ENCODE results near the gene PCDHGC4. TPM values are rescaled to one million over a fixed set of nuclear protein-coding genes. Genes with fewer than 3 reads are reported as not detected.

The PCDHGC4 gene
- total RNA-seq, 1 donor from 2014 or later = 3.7 TPM

DNA sequence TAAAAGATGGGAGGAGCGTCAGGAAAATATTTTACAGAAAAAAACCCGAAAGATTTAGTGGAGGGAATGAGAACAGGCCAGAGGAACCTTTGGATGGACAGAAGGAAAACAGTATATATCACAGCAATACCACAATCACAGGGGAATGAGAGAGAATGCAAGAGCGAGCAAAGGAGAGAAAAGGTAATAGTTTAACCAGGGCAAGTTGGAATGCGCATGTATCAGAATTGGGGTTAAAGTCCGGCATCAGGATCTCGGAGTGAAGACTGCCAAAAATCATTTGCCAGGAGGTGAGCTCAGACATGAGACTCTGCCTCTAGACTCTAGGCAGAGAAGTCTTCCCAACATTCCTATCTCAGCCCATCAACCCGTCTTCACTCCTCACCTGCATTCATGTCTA lies 40.8 kb downstream of the PCDHGC4 start:
- H3K36me3 ChIP-seq (ENCODE audit: control insufficient read depth in 3 of 3, insufficient read depth in 3 of 3, low read length in 3 of 3) = peaks cover 24 to 48% (median 39%) of the 10 kb centered on the region in 3 donors
- no peak overlapping the region for H3K9ac ChIP-seq (ENCODE audit: low read depth in 1 of 3, low read length in 3 of 3)
- peaks cover 61 to 66% (median 65%) of the 10 kb centered on the region in 3 donors for H3K4me1 ChIP-seq (ENCODE audit: control insufficient read depth in 3 of 3, insufficient read depth in 3 of 3, low read length in 3 of 3)
- H3K9me3 ChIP-seq (ENCODE audit: control insufficient read depth in 3 of 3, low read length in 3 of 3) = no peaks in the 10 kb centered on the region
- H3K4me3 ChIP-seq (ENCODE audit: low read length in 3 of 3) = no peak overlapping the region
- peak overlapping the region; percentile 59 for H3K27ac ChIP-seq (ENCODE audit: low read depth, low read length)
- H3K27me3 ChIP-seq (ENCODE audit: control insufficient read depth in 3 of 3, insufficient read depth in 3 of 3, low read length in 3 of 3) = no peaks in the 10 kb centered on the region

DNA sequence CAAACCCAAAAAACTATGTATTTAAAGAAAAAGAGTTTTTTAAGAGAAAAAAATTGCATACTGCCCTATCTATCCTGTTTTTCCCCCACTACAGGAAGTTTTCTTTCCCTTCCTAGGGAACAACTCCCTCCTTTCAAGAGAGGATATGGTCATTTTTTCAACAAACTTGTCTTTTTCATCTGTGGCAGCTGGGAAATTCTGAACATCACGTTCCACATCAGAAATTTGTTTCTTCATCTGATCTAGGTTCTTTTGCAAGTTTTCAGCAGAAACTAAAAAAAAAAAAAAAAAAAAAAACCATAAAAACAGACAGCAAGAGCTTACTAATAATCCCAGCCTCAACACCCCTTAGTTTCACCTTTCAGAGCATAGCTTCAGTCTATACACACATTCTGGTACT lies 42.6 kb downstream of the PCDHGC4 start:
- Histone ChIP-seq H3K9me3 (ENCODE audit: control insufficient read depth in 3 of 3, low read length in 3 of 3) (no peaks in the 10 kb centered on the region), H3K4me3 (ENCODE audit: low read length in 3 of 3) (no peak overlapping the region), H3K4me1 (ENCODE audit: control insufficient read depth in 3 of 3, insufficient read depth in 3 of 3, low read length in 3 of 3) (peaks cover 43 to 48% (median 48%) of the 10 kb centered on the region in 3 donors), H3K36me3 (ENCODE audit: control insufficient read depth in 3 of 3, insufficient read depth in 3 of 3, low read length in 3 of 3) (peaks cover 25 to 58% (median 42%) of the 10 kb centered on the region in 3 donors), H3K9ac (ENCODE audit: low read depth in 1 of 3, low read length in 3 of 3) (no peak overlapping the region), H3K27me3 (ENCODE audit: control insufficient read depth in 3 of 3, insufficient read depth in 3 of 3, low read length in 3 of 3) (no peaks in the 10 kb centered on the region), H3K27ac (ENCODE audit: low read depth, low read length) (no peak overlapping the region)

- H3K4me3 ChIP-seq (ENCODE audit: low read length in 3 of 3) = no peak overlapping the region
- H3K9me3 ChIP-seq (ENCODE audit: control insufficient read depth in 3 of 3, low read length in 3 of 3) = no peaks in the 10 kb centered on the region
- H3K9ac ChIP-seq (ENCODE audit: low read depth in 1 of 3, low read length in 3 of 3) = peak overlapping the region in 2 of 3 donors; percentile 40 to 60
- peaks cover 35 to 39% (median 38%) of the 10 kb centered on the region in 3 donors for H3K4me1 ChIP-seq (ENCODE audit: control insufficient read depth in 3 of 3, insufficient read depth in 3 of 3, low read length in 3 of 3)
- peaks cover 29 to 61% (median 38%) of the 10 kb centered on the region in 3 donors for H3K36me3 ChIP-seq (ENCODE audit: control insufficient read depth in 3 of 3, insufficient read depth in 3 of 3, low read length in 3 of 3)
- peak overlapping the region; percentile 80 for H3K27ac ChIP-seq (ENCODE audit: low read depth, low read length)
- H3K27me3 ChIP-seq (ENCODE audit: control insufficient read depth in 3 of 3, insufficient read depth in 3 of 3, low read length in 3 of 3) = no peaks in the 10 kb centered on the region
Observed at GRCh38 chr5:141528291-141528984, 43.6 kb downstream of the PCDHGC4 start.

- Histone ChIP-seq H3K9me3 (ENCODE audit: control insufficient read depth in 3 of 3, low read length in 3 of 3) (no peaks in the 10 kb centered on the region), H3K27me3 (ENCODE audit: control insufficient read depth in 3 of 3, insufficient read depth in 3 of 3, low read length in 3 of 3) (no peaks in the 10 kb centered on the region), H3K9ac (ENCODE audit: low read depth in 1 of 3, low read length in 3 of 3) (peak overlapping the region; percentile 28 to 60 (median 60)), H3K36me3 (ENCODE audit: control insufficient read depth in 3 of 3, insufficient read depth in 3 of 3, low read length in 3 of 3) (peaks cover 32 to 60% (median 34%) of the 10 kb centered on the region in 3 donors), H3K27ac (ENCODE audit: low read depth, low read length) (peak overlapping the region; percentile 80), H3K4me1 (ENCODE audit: control insufficient read depth in 3 of 3, insufficient read depth in 3 of 3, low read length in 3 of 3) (peaks cover 32 to 35% (median 34%) of the 10 kb centered on the region in 3 donors), H3K4me3 (ENCODE audit: low read length in 3 of 3) (no peak overlapping the region)
Observed at GRCh38 chr5:141529002-141529401, 44.2 kb downstream of the PCDHGC4 start.

DNA sequence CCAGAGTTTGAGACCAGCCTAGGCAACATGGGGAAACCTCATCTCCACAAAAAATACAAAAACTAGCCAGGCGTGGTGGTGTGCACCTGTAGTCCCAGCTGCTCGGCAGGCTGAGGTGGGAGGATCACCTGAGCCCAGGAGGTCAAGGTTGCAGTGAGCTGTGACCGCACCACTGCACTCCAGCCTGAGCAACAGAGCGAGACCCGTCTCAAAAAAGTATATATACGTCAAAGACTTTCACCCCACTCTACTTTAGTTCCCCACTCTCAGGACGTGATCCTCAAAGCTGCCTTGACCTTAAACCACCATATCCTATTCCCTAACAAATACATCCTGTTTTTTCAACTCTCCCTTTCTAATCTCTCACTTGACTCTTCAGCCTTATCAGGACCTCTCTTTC lies 45.0 kb downstream of the PCDHGC4 start:
- Histone ChIP-seq H3K4me1 (ENCODE audit: control insufficient read depth in 3 of 3, insufficient read depth in 3 of 3, low read length in 3 of 3) (peaks cover 23 to 26% (median 25%) of the 10 kb centered on the region in 3 donors), H3K36me3 (ENCODE audit: control insufficient read depth in 3 of 3, insufficient read depth in 3 of 3, low read length in 3 of 3) (peaks cover 30 to 62% (median 36%) of the 10 kb centered on the region in 3 donors), H3K9ac (ENCODE audit: low read depth in 1 of 3, low read length in 3 of 3) (no peak overlapping the region), H3K9me3 (ENCODE audit: control insufficient read depth in 3 of 3, low read length in 3 of 3) (no peaks in the 10 kb centered on the region), H3K4me3 (ENCODE audit: low read length in 3 of 3) (no peak overlapping the region), H3K27me3 (ENCODE audit: control insufficient read depth in 3 of 3, insufficient read depth in 3 of 3, low read length in 3 of 3) (no peaks in the 10 kb centered on the region), H3K27ac (ENCODE audit: low read depth, low read length) (peak overlapping the region; percentile 80)

DNA sequence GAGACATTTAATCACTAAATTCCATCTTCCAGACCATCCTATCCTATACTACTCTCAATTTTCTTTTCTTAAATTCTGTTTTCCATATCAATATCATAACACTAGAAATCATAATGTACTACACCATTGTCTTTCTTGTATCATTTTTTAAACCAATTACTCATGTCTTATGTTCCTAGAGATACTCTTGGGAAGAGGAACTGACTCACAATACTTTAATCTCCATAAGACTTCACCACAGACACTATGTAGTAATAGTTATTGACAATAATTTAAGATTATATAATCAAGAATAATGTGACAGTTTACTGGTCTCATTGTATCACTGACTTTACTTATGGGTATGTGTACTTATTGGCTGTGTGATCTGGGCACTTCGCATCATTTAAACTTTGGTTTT lies 47.9 kb downstream of the PCDHGC4 start:
- no peaks in the 10 kb centered on the region for H3K9me3 ChIP-seq (ENCODE audit: control insufficient read depth in 3 of 3, low read length in 3 of 3)
- H3K27ac ChIP-seq (ENCODE audit: low read depth, low read length) = no peak overlapping the region
- H3K36me3 ChIP-seq (ENCODE audit: control insufficient read depth in 3 of 3, insufficient read depth in 3 of 3, low read length in 3 of 3) = peaks cover 18 to 40% (median 20%) of the 10 kb centered on the region in 3 donors

DNA sequence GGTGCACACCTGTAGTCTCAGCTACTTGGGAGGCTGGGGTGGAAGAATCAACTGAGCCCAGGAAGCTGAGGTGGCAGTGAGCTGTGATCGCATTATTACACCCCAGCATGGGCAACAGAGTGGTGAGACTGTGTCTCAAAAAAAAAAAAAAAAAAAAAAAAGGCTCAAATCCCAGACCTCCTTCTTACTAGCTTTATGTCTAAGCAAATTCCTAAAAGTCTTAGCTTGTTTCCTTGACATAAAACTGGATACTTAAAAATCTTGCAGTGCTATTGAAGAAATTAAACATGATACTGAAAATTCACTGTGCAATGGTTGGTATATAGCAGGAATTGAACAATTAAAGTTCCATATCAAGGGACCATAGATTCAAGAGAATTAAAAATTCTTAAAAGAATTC lies 49.1 kb downstream of the PCDHGC4 start:
- Histone ChIP-seq H3K9ac (ENCODE audit: low read depth in 1 of 3, low read length in 3 of 3) (no peak overlapping the region), H3K36me3 (ENCODE audit: control insufficient read depth in 3 of 3, insufficient read depth in 3 of 3, low read length in 3 of 3) (peaks cover 14 to 30% (median 14%) of the 10 kb centered on the region in 3 donors), H3K27ac (ENCODE audit: low read depth, low read length) (no peak overlapping the region), H3K4me3 (ENCODE audit: low read length in 3 of 3) (no peak overlapping the region), H3K4me1 (ENCODE audit: control insufficient read depth in 3 of 3, insufficient read depth in 3 of 3, low read length in 3 of 3) (peaks cover 8 to 12% (median 11%) of the 10 kb centered on the region in 3 donors), H3K9me3 (ENCODE audit: control insufficient read depth in 3 of 3, low read length in 3 of 3) (no peaks in the 10 kb centered on the region), H3K27me3 (ENCODE audit: control insufficient read depth in 3 of 3, insufficient read depth in 3 of 3, low read length in 3 of 3) (no peaks in the 10 kb centered on the region)

More for the DNA sequence above, 47.9 kb downstream of the PCDHGC4 start:
- peaks cover 16 to 21% (median 19%) of the 10 kb centered on the region in 3 donors for H3K4me1 ChIP-seq (ENCODE audit: control insufficient read depth in 3 of 3, insufficient read depth in 3 of 3, low read length in 3 of 3)
- H3K9ac ChIP-seq (ENCODE audit: low read depth in 1 of 3, low read length in 3 of 3) = no peak overlapping the region
- H3K4me3 ChIP-seq (ENCODE audit: low read length in 3 of 3) = no peak overlapping the region
- H3K27me3 ChIP-seq (ENCODE audit: control insufficient read depth in 3 of 3, insufficient read depth in 3 of 3, low read length in 3 of 3) = no peaks in the 10 kb centered on the region

- Histone ChIP-seq H3K9ac (ENCODE audit: low read depth in 1 of 3, low read length in 3 of 3) (no peak overlapping the region), H3K4me1 (ENCODE audit: control insufficient read depth in 3 of 3, insufficient read depth in 3 of 3, low read length in 3 of 3) (peaks cover under 1 to 5% (median 3%) of the 10 kb centered on the region in 3 donors), H3K36me3 (ENCODE audit: control insufficient read depth in 3 of 3, insufficient read depth in 3 of 3, low read length in 3 of 3) (peaks cover 10 to 28% (median 14%) of the 10 kb centered on the region in 3 donors), H3K9me3 (ENCODE audit: control insufficient read depth in 3 of 3, low read length in 3 of 3) (no peaks in the 10 kb centered on the region), H3K27me3 (ENCODE audit: control insufficient read depth in 3 of 3, insufficient read depth in 3 of 3, low read length in 3 of 3) (no peaks in the 10 kb centered on the region), H3K4me3 (ENCODE audit: low read length in 3 of 3) (no peak overlapping the region), H3K27ac (ENCODE audit: low read depth, low read length) (no peak overlapping the region)
Observed at GRCh38 chr5:141534492-141535213, 49.8 kb downstream of the PCDHGC4 start.
